GM19324 (cell line): ENCODE data around the gene SRRM2.

ENCODE experiments used
- ATAC-seq: cut with Tn5 transposase; IDR thresholded peaks from one replicate; pipeline ENCODE4 v1.9.1; 2021; ENCODE audit warnings: mild to moderate bottlenecking, moderate library complexity; ENCODE audit not compliant: unreplicated experiment, low FRiP score

Gene SRRM2

DNA sequence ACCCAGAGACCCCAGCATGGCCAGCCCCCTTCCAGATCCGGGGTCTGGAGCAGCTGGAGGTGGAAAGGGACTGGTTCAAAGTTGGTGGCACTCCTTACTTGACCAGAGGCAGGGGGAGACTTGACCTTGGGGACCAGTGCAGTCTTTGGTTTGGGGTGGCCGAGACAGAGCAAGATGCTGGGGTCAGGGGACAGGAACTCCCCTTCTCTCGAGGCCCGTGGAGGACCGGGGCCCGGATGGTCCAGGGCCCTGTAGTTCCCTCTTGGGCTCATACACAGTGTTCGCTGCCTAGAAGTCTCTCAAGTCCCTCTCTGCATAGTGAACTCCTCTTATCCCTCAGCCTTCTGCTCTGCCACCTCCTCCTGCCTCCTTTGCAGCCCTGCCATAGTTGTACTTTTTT is 35.5 kb downstream of the SRRM2 start:
- ATAC-seq = no peak

DNA sequence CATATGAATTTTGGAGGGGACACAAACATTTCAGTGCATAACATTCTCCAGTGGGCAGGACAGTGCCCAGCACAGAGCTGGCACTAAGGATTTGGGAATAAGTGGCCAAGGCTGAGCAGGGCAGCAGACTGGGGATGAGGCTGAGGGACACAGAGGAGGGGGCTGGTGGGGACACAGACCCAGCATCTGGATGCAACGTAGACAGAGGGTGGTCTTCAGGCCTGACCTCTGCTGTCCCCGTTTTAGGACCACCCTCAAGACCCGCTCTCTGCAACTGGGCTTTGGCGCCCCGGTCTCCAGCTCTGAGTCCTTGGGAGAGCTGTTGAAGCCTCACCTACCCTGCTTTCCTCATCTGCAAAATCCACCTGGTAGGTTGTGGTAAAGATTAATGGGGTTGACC is 38.2 kb downstream of the SRRM2 start:
- ATAC-seq = no peak

DNA sequence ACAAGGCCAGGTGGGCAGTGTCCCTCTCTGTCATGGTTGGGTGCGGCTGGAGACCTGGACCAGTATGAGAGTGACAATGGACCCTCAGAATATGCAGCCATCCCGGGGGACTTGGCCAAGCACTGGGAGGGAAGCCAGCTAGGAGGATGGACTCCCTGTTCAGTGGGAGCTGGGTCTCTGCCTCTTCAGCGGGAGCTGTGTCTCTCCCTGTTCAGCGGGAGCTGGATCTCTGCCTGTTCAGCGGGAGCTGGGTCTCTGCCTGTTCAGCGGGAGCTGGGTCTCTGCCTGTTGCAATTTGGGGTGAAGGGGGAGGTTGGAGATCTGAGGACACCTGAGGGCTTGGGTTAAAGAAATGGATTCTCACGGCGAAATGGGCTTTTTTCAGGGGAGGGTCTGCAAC is 38.7 kb downstream of the SRRM2 start:
- no peak for ATAC-seq

DNA sequence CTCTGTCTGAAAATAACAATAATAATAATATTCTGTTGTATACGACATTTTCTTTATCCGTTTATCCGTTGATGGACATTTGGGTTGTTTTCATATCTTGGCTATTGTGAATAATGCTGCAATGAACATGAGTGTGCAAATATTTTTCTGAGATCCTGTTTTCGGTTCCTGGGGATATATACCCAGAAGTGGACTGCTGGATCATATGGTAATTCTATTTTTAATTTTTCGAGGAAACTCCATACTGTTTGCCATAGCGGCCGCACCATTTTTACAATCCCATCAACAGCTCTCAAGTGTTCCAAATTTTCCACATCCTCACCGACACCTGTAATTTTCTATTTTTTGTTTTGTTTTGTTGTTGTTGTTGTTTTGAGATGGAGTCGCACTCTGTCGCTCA is 40.5 kb downstream of the SRRM2 start:
- no peak for ATAC-seq

DNA sequence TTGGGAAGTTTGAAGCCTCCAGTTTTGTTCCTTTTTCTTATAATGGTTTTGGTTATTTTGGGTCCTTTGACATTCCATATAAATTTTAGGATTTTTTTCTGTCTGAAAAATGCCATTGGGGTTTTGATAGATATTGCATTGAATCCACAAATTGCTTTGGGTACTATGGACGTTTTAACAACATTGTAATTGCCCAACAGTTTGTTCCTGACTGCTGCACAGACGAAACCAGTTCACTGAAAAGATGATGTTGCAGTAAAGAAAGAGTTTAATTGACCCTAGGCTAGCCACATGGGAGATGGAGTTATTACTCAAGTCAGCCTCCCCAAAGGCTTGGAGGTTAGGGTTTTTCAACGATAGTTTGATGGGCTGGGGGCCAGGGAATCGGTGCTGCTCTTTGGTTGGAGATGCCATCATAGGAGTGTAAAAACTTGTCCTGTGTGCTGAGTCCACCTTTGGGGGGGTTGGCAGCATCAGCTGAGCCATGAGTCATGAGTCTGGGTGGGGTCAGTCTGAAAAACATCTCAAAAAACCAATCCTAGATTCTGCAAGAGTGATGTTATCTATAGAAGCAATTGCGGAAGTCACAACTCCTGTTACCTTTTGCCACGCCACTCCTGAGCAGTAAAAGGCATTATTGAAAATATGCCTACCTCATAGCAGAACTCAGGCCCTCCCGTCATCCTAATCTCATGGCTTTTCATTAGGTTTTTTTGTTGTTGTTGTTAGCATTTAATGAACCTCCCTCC is 43.1 kb downstream of the SRRM2 start:
- no peak for ATAC-seq

DNA sequence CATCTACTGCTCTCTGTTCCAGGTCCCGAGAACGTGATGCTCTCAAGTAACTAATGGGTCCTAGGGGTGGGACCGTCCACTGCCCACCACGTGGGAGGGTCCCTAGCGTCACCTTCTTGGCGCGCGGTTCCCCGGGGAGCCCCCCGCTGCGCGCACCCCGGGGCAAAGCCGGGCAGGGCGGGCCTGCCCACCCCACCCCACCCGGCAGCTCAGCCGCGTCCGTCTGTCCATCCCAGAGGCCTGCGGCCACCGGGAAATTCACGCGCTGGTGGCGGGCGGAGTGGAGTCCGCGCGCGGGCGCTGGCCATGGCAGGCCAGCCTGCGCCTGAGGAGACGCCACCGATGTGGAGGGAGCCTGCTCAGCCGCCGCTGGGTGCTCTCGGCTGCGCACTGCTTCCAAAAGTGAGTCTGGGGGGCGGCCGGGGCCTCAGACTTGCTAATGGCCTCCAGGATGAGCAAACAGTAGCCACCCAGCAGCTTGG is 46.3 kb downstream of the SRRM2 start:
- no peak for ATAC-seq

DNA sequence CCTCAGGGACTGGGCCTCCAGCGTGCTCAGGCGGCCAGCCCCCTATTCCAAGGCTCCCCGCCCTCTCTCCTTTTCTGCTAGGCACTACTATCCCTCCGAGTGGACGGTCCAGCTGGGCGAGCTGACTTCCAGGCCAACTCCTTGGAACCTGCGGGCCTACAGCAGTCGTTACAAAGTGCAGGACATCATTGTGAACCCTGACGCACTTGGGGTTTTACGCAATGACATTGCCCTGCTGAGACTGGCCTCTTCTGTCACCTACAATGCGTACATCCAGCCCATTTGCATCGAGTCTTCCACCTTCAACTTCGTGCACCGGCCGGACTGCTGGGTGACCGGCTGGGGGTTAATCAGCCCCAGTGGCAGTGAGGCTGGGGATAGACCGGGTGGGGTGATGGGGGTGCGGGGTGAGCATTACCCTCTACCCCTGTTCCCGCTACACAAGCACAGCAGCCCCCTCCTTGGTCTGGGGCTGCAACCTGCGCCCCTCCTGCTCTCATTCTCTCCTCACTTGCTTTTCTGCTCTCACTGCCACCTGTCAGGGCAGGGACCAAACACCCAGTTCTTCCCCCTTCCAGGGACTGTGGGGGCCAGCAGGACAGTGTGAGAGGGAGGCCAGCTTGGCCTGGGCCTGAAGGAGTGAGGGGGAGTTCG is 46.9 kb downstream of the SRRM2 start:
- no peak for ATAC-seq

DNA sequence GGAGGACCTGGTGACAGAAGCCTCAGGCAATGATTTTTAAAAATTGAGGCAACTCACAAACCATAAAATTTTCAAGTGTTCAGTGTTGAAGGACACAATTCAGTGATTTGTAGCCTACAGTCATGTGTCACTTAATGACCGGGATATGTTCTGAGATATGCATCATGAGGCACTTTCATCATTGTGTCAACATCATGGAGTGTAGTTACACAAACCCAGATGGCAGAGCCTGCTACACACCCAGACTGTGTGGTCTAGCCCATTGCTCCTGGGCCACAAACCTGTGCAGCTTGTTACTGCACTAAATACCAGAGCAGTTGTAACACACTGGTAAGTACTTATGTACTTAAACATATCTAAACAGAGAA is 47.4 kb downstream of the SRRM2 start:
- ATAC-seq = no peak

DNA sequence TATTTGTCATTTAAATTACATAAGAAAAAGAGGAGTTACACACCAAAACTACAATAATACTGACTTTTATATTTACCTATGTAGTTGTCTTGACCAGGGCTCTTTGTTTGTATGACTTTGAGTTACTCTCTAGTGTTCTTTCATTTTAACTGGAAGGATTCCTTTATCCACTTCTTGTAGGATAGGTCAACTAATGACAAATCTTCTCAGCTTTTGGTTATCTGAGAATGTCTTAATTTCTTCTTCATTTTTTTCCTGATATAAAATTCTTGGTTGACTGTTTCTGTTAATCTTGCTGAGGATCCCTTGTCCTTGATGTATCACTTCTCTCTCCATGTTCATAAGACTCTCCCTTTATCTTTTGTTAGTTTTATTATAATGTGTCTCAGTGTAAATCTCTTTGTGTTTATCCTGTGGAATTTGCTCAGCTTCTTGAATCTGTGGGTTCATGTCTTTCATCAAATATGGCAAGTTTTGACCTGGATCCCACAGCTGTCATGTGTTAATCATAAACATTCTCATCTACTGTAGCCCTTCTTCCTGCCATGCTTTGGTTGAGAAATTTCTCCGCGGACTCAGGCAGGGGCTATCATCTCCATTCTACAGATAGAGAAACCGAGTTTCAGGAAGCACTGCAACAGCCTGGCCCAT is 51.2 kb downstream of the SRRM2 start:
- ATAC-seq = no peak

DNA sequence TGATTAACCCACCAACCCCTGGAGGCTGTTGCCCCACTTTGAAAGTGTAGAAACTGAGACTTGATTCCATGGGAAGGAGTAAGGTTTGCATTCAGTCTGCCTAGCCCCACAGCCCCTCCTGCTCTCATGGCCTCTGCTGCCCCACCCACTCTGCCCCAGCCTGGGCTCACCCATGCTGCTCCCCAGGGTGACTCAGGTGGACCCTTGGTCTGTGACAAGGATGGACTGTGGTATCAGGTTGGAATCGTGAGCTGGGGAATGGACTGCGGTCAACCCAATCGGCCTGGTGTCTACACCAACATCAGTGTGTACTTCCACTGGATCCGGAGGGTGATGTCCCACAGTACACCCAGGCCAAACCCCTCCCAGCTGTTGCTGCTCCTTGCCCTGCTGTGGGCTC is 52.3 kb downstream of the SRRM2 start:
- ATAC-seq = no peak

DNA sequence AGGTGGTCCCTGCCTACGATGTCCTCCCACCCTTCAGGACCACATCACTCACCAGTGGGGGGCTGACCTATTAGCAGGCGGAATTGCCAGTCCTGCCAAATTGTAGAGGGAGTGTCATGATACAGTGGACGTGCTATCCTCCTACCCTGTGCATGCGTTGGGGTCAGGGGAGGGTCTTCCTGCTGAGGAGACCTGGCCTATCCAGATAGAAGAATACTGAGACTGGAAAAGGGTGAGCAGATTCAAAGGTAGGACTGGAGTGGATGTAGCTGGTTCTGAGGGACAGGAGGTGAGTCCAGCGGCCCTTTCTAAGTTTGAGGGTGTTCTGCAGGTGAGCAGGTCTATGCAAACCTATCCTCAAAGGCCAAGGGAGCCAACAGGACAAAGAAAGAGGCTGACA is 53.8 kb downstream of the SRRM2 start:
- ATAC-seq = no peak

DNA sequence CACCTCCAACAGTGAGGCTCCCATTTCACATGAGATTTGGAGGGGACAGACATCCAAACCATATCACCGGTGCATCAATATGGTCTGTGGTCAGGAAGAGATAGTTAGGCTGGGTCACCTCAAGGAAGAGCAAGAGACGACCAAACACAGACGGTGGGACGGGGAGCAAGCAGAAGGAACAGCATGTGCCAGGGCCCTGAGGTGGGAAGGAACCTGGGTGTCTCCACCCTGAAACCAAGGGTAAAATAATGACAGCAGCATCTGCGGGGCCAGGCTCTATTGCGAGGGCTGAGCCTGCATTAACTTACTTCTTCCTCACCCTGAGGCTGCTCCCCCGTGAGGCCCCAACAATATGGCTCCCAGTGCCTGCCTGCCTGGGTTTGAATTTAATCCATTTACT is 55.7 kb downstream of the SRRM2 start:
- ATAC-seq = no peak

DNA sequence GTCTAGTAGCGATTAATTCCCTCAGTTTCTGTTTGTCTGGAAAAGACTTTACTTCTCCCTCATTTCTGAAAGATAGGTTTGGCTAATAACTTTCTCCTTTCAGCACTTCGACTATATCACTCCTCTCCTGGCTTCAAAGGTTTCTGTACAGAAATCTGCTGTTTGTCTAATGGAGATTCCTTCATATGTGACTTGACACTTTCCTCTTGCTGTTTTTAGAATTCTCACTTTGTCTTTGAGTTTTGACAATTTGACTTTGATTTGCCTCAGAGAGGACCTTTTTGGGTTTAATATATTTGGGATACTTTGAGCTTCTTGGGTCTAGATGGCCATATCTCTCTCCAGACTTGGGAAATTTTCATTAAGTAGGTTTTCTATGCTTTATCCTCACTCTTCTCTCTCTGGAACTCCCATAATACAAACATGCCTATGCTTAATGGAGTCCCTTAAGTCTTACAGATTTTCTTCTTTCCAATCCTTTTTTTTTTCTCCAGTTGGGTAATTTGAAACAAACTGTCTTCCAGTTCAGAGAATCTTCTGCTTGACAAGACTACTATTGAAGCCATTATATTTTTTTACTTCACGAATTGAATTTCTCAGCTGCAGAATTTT is 56.8 kb downstream of the SRRM2 start:
- ATAC-seq = no peak

DNA sequence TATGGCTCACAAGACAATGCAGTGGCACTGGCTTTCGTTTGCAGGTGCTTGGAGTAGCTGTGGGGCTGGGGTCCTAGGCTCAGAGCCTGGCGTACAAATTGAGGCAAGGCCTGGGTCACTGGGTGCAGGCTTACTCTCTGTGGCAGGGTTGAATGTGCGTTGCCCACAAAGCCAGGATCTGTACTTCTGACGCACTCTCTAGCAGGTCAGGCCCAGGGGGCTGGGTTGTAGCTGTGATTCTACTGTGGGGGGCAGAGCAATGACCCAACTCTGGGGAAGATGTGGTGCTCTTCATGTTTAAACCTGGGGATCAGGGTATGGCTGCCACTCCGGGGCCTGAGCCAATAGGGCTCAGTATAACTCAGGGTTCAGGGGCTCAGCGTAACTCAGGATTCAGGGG is 58.2 kb downstream of the SRRM2 start:
- no peak for ATAC-seq

DNA sequence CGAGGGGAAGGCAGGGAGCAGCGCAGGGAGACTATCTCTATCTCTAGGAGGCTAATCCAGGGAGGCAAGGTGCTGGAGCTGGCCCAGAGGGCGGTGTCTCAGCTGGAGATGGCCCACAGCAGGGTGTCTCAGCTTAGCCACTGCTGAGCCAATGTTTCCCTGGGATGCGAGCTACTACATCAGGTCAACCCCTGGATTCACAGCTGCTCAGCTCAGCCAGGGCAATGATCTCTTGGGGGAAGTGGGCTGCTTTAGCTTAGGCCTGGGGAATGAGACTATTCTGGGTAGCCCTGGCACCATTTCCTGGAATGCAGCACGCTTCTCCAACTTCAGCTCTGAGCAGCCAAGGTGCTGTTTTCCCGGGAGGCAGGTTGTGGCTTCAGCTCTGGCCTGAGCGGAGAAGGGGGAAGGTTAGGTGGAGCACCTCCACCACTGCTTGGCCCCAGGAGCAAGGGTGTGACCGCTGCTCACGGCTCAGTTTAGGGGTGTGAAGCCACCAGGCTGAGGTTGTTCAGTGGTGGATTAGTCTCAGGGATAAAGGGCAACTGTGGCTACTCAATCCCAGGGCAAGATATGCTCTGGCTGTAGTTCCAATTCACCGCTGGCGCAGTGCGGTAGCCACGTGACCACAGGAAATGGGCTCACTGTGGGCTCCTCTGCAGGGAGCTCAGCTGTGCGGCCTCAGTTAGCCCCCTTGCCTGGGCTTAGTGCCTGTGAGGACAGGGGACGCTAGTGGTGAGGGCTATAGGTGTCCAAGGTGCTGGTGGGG is 59.4 kb downstream of the SRRM2 start:
- no peak for ATAC-seq

DNA sequence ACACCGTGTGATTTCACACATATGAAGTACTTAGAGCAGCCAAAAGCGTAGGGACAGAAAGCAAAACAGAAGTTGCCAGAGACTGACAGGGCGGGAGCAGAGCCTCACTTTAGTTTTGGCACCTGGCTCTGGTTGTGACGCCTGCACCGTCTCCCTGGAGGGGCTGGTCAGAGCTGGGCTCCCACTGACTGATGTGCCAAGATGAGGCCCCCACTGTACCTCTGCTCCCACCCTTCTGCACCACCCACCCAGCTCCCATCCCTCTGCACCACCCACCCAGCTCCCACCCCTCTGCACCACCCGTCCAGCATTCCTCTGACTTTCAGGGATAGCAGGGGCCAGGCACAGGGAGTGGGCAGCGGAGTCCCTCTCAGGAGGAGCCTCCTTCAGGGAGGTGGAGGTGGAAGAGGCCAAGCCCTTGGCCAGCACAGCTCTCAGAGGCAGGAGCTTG is 61.4 kb downstream of the SRRM2 start:
- no peak for ATAC-seq

DNA sequence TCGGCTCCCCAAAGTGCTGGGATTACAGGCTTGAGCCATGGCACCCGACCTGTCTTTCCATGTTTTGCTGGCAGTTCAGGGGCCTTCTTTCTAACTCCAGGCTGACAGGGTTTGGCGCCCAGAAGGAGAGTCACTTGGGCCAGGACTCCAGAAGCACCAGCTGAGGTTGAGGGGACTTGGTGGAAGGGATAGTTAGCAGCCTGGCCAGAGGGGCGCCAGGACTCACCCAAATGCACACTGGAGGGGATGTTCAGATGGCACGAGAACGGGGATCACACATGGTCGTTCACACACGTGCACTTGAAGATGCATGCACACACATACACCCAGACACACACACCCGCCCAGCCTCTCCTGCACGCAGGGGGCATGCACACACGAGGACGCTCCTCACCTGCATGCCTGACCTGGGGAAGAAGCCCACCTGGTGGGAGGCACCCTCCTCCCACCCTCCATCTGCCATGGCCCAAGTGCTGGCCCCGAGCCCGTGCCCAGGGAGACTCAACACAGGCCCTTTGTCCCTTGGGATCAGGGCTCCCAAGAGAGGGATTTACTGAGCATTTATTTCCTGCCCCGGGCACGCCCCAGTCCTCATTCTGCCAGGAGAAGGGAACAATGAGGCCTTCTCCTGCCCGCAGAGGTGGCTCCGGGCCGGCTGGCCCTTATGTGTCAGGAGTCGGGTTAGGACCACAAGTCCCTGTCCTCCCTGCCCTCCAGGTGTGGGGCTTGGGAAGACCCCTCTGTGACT is 62.3 kb downstream of the SRRM2 start:
- ATAC-seq = no peak

DNA sequence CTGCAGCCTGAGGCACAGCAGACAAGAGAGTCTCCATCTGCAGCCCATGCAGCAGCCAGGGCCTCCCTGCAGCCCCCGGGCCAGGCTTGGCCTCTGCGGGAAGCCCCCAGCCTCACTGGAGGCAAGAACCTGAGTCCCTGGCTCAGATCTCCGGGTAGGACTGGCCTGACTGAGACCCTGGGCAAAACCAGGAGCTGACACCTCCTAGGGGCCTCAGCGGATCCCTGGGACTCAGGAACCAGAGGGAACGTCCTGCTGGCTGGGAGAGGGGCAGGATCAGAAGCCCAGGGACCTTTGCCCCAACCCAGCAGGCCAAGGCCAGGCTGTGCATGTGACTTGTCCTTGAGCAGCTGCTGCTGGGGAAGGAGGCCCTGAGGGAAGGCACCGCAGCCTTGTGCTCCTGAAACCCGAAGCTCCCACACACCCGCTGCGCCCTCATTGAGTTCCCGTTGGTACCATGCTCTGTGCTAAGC is 62.9 kb downstream of the SRRM2 start:
- ATAC-seq = no peak

DNA sequence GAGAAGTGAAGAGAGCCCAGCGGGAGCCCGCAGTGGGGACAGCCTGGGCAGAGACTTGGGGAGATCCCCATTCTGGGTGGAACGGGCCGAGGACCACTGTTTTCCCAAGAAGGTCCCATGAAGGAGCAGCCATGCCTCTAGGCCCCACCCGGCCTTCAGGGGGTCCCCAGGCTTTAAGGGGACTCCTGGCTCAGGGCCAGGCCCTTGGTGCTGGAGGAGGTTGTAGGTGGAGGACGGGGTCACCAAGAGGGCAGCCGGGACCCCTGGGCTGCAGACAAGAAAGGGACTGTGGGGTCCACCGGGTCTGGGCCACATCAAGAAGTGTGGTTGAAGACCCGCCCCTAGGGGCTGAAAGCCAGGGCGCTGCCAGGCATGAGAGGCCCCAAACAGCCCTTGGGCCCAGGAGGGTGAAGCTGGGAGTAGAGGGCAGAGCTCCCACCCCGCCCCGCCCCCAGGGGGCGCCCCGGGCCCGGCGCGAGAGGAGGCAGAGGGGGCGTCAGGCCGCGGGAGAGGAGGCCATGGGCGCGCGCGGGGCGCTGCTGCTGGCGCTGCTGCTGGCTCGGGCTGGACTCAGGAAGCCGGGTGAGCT is 64.4 kb downstream of the SRRM2 start, which contains the start of gene PRSS21:
TSS of gene PRSS21 (plus strand) at position 487 of the 589 bp plus-strand sequence. CDS start at position 519, 32 bp downstream.
- no peak for ATAC-seq
